PFSK-1 (cell line): ENCODE measurements around the gene AVL9.

ENCODE experiments used
- FOXP2 ChIP-seq: optimal IDR thresholded peaks from 2 replicates; pipeline ENCODE3; 2011; ENCODE audit warnings: borderline replicate concordance, control low read depth, inconsistent platforms; ENCODE audit not compliant: insufficient read depth; ENCODE audit errors: extremely low read length, extremely low read depth
- POLR2AphosphoS5 ChIP-seq: IDR thresholded peaks from 2 replicates; pipeline ENCODE4 v1.6.1; 2012; ENCODE audit warnings: low read depth, mild to moderate bottlenecking, control low read depth, low read length, moderate library complexity
- REST ChIP-seq, 2 experiments: IDR thresholded peaks; 2 replicates each; pipeline versions ENCODE4 v1.6.1 to v1.8.0; 2011 to 2012; ENCODE audit warnings: low read depth in 2 of 2, low read length in 2 of 2, control low read depth in 1 of 2, inconsistent platforms in 1 of 2, mild to moderate bottlenecking in 1 of 2, moderate library complexity in 1 of 2; ENCODE audit not compliant: insufficient read depth in 1 of 2

- TF ChIP-seq REST (IDR thresholded peaks at IDR 0.05; ENCODE audit: insufficient read depth in 1 of 2, low read depth in 2 of 2, low read length in 2 of 2) (no peak), POLR2AphosphoS5 (no peak), FOXP2 (no peak)
These were observed 79.3 kb downstream of the AVL9 start for GRCh38 chr7:32574626-32575025.
